ENCODE measurements around the gene CMSS1.

The CMSS1 gene

GRCh38 chr3:99855900-99856299 is 38.2 kb downstream of the CMSS1 start:
- DNase-seq = no peak

GRCh38 chr3:99856437-99857220 is 39.0 kb downstream of the CMSS1 start:
- no peak for DNase-seq

- no peak for DNase-seq
Measured at GRCh38 chr3:99857278-99857677, 39.6 kb downstream of the CMSS1 start.

GRCh38 chr3:99858469-99858868 is 40.8 kb downstream of the CMSS1 start:
- no peak for DNase-seq

- DNase-seq = no peak
Measured at GRCh38 chr3:99859825-99860224, 42.2 kb downstream of the CMSS1 start.

- DNase-seq = no peak
Measured at GRCh38 chr3:99861216-99861615, 43.6 kb downstream of the CMSS1 start.

- no peak for DNase-seq
Measured at GRCh38 chr3:99862208-99862607, 44.5 kb downstream of the CMSS1 start.

- DNase-seq = no peak
Measured at GRCh38 chr3:99863002-99863401, 45.3 kb downstream of the CMSS1 start.

- DNase-seq = no peak
Measured at GRCh38 chr3:99863588-99863987, 45.9 kb downstream of the CMSS1 start.

- DNase-seq = no peak
Measured at GRCh38 chr3:99864289-99864688, 46.6 kb downstream of the CMSS1 start.

- no peak for DNase-seq
Measured at GRCh38 chr3:99865321-99865720, 47.7 kb downstream of the CMSS1 start.

- DNase-seq = peak in 1 of 2 experiments; percentile 45
Measured at GRCh38 chr3:99866261-99866761, 48.6 kb downstream of the CMSS1 start.

GRCh38 chr3:99867594-99868310 is 50.1 kb downstream of the CMSS1 start:
- no peak for DNase-seq

GRCh38 chr3:99868311-99868646 is 50.6 kb downstream of the CMSS1 start:
- DNase-seq = no peak

GRCh38 chr3:99869621-99870020 is 52.0 kb downstream of the CMSS1 start:
- DNase-seq = no peak

- DNase-seq = no peak
Measured at GRCh38 chr3:99870712-99871111, 53.0 kb downstream of the CMSS1 start.

- DNase-seq = no peak
Measured at GRCh38 chr3:99871231-99872045, 53.8 kb downstream of the CMSS1 start.

GRCh38 chr3:99872923-99873254 is 55.2 kb downstream of the CMSS1 start:
- DNase-seq = no peak

- DNase-seq = no peak
Measured at GRCh38 chr3:99873269-99874102, 55.8 kb downstream of the CMSS1 start.

- DNase-seq = no peak
Measured at GRCh38 chr3:99874237-99875002, 56.8 kb downstream of the CMSS1 start.

- no peak for DNase-seq
Measured at GRCh38 chr3:99875581-99875928, 57.9 kb downstream of the CMSS1 start.
